GM04503 (cell line): ENCODE measurements around the gene SMOC2.

ENCODE experiments used
- DNase-seq: peaks from one replicate; pipeline ENCODE4 v3.0.0-alpha.2; 2012; ENCODE audit warnings: low read depth

The SMOC2 gene

GRCh38 chr6:168448243-168448855 is 7.4 kb downstream of the SMOC2 start:
- no peak for DNase-seq

GRCh38 chr6:168450917-168451316 is 9.9 kb downstream of the SMOC2 start:
- DNase-seq, result no peak

- no peak for DNase-seq
Measured at GRCh38 chr6:168451805-168452517, 11.0 kb downstream of the SMOC2 start.

- no peak for DNase-seq
Measured at GRCh38 chr6:168452685-168453377, 11.8 kb downstream of the SMOC2 start.

- no peak for DNase-seq
Measured at GRCh38 chr6:168455847-168456530, 15.0 kb downstream of the SMOC2 start.

- DNase-seq, result no peak
Measured at GRCh38 chr6:168456907-168457652, 16.1 kb downstream of the SMOC2 start.

- DNase-seq, result no peak
Measured at GRCh38 chr6:168457653-168457934, 16.6 kb downstream of the SMOC2 start.

GRCh38 chr6:168458101-168458500 is 17.1 kb downstream of the SMOC2 start:
- DNase-seq, result no peak

GRCh38 chr6:168459572-168459971 is 18.6 kb downstream of the SMOC2 start:
- no peak for DNase-seq

GRCh38 chr6:168462289-168462853 is 21.4 kb downstream of the SMOC2 start:
- no peak for DNase-seq

GRCh38 chr6:168464546-168464945 is 23.6 kb downstream of the SMOC2 start:
- no peak for DNase-seq

- DNase-seq, result no peak
Measured at GRCh38 chr6:168468045-168468444, 27.1 kb downstream of the SMOC2 start.

GRCh38 chr6:168469521-168469920 is 28.5 kb downstream of the SMOC2 start:
- no peak for DNase-seq

- DNase-seq, result no peak
Measured at GRCh38 chr6:168469926-168470325, 28.9 kb downstream of the SMOC2 start.

GRCh38 chr6:168472363-168472762 is 31.4 kb downstream of the SMOC2 start:
- DNase-seq, result no peak

GRCh38 chr6:168473197-168473596 is 32.2 kb downstream of the SMOC2 start:
- no peak for DNase-seq

- DNase-seq, result no peak
Measured at GRCh38 chr6:168475188-168476013, 34.4 kb downstream of the SMOC2 start.

GRCh38 chr6:168479421-168479820 is 38.4 kb downstream of the SMOC2 start:
- no peak for DNase-seq

- DNase-seq, result no peak
Measured at GRCh38 chr6:168480481-168480880, 39.5 kb downstream of the SMOC2 start.

- DNase-seq, result no peak
Measured at GRCh38 chr6:168485818-168486217, 44.8 kb downstream of the SMOC2 start.

GRCh38 chr6:168490757-168491156 is 49.8 kb downstream of the SMOC2 start:
- DNase-seq, result no peak
